Mesenchymal stem cell (in vitro differentiated cells and primary cell): Measurements from ENCODE around the gene TTC33.

ENCODE experiments used
- DNase-seq: peaks from one replicate; pipeline ENCODE4 v3.0.0-alpha.2; 2013
- H2AFZ ChIP-seq: one replicate; pipeline ENCODE4 v1.6.1; 2013; ENCODE audit warnings: low read depth, mild to moderate bottlenecking, control low read depth, inconsistent platforms, low read length, moderate library complexity
- H2AK5ac ChIP-seq: 2 replicates; pipeline ENCODE4 v1.6.1; 2013; ENCODE audit warnings: low read length, moderate library complexity, mild to moderate bottlenecking, inconsistent platforms; ENCODE audit not compliant: severe bottlenecking
- H2BK120ac ChIP-seq: one replicate; pipeline ENCODE4 v1.6.1; 2013; ENCODE audit warnings: low read depth, mild to moderate bottlenecking, inconsistent platforms, low read length, moderate library complexity
- H2BK12ac ChIP-seq, 2 experiments: one replicate each; pipeline ENCODE4 v1.6.1; 2013; ENCODE audit warnings: inconsistent platforms in 2 of 2, low read length in 2 of 2, mild to moderate bottlenecking in 2 of 2, moderate library complexity in 2 of 2, control low read depth in 1 of 2
- H2BK15ac ChIP-seq: one replicate; pipeline ENCODE4 v1.6.1; 2013; ENCODE audit warnings: mild to moderate bottlenecking, low read depth, inconsistent platforms; ENCODE audit not compliant: poor library complexity, severe bottlenecking
- H2BK5ac ChIP-seq: 2 replicates; pipeline ENCODE4 v1.6.1; 2013; ENCODE audit warnings: low read depth, mild to moderate bottlenecking, low read length, control low read depth, inconsistent platforms; ENCODE audit not compliant: poor library complexity, severe bottlenecking
- H3K14ac ChIP-seq, 2 experiments: one replicate each; pipeline ENCODE4 v1.6.1; 2013; ENCODE audit warnings: inconsistent platforms in 2 of 2, low read length in 2 of 2, control low read depth in 1 of 2, mild to moderate bottlenecking in 1 of 2, moderate library complexity in 1 of 2
- H3K18ac ChIP-seq, 2 experiments: one replicate each; pipeline ENCODE4 v1.6.1; 2013; ENCODE audit warnings: inconsistent platforms in 2 of 2, low read length in 2 of 2, control low read depth in 1 of 2, low read depth in 1 of 2, mild to moderate bottlenecking in 1 of 2
- H3K23ac ChIP-seq, 2 experiments: one replicate each; pipeline ENCODE4 v1.6.1; 2013; ENCODE audit warnings: inconsistent platforms in 2 of 2, low read length in 2 of 2, mild to moderate bottlenecking in 2 of 2, moderate library complexity in 2 of 2, control low read depth in 1 of 2
- H3K27ac ChIP-seq: 2 replicates; pipeline ENCODE4 v1.5.1; 2013; ENCODE audit warnings: mild to moderate bottlenecking, moderate library complexity, low read length, control low read depth, inconsistent platforms; ENCODE audit not compliant: poor library complexity, severe bottlenecking
- H3K27me3 ChIP-seq, 2 experiments: 2 replicates each; pipeline versions ENCODE4 v1.6.1 to v1.7.0; 2013; ENCODE audit warnings: low read length in 2 of 2, mild to moderate bottlenecking in 2 of 2, moderate library complexity in 2 of 2, control low read depth in 1 of 2, inconsistent platforms in 1 of 2; ENCODE audit not compliant: control insufficient read depth in 1 of 2, insufficient read depth in 1 of 2
- H3K36me3 ChIP-seq, 2 experiments: 2 replicates each; pipeline versions ENCODE4 v1.6.1 to v1.7.0; 2013; ENCODE audit warnings: low read length in 2 of 2, control low read depth in 1 of 2, inconsistent platforms in 1 of 2, low read depth in 1 of 2, mild to moderate bottlenecking in 1 of 2; ENCODE audit not compliant: insufficient read depth in 2 of 2, control insufficient read depth in 1 of 2
- H3K4ac ChIP-seq, 2 experiments: one replicate each; pipeline ENCODE4 v1.6.1; 2013; ENCODE audit warnings: inconsistent platforms in 2 of 2, low read length in 2 of 2, mild to moderate bottlenecking in 2 of 2, moderate library complexity in 2 of 2, control low read depth in 1 of 2, low read depth in 1 of 2
- H3K4me1 ChIP-seq: 2 replicates; pipeline ENCODE4 v1.6.1; 2013; ENCODE audit warnings: low read depth, low read length, control low read depth; ENCODE audit not compliant: control insufficient read depth, insufficient read depth
- H3K4me2 ChIP-seq: 2 replicates; pipeline ENCODE4 v1.6.1; 2013; ENCODE audit warnings: low read length, mild to moderate bottlenecking, inconsistent platforms; ENCODE audit not compliant: poor library complexity, severe bottlenecking
- H3K4me3 ChIP-seq, 2 experiments: 2 replicates each; pipeline versions ENCODE4 v1.5.1 to v1.7.0; 2013; ENCODE audit warnings: low read length in 2 of 2, mild to moderate bottlenecking in 2 of 2, control low read depth in 1 of 2, low read depth in 1 of 2; ENCODE audit not compliant: insufficient read depth in 1 of 2
- H3K79me1 ChIP-seq: replicated peaks from 2 replicates; pipeline ENCODE4 v1.6.1; 2013; ENCODE audit warnings: mild to moderate bottlenecking, control low read depth, low read length, inconsistent platforms; ENCODE audit not compliant: poor library complexity, severe bottlenecking
- H3K9ac ChIP-seq: 2 replicates; pipeline ENCODE4 v1.7.0; 2013; ENCODE audit warnings: mild to moderate bottlenecking, low read length, moderate library complexity
- H3K9me3 ChIP-seq: 2 replicates; pipeline ENCODE4 v1.7.0; 2013; ENCODE audit warnings: mild to moderate bottlenecking, low read length; ENCODE audit not compliant: control insufficient read depth
- H4K8ac ChIP-seq: one replicate; pipeline ENCODE4 v1.6.1; 2013; ENCODE audit warnings: inconsistent platforms, mild to moderate bottlenecking, low read length, moderate library complexity
- H4K91ac ChIP-seq: one replicate; pipeline ENCODE4 v1.6.1; 2013; ENCODE audit warnings: mild to moderate bottlenecking, low read length, inconsistent platforms
- WGBS: methylation state at CpG from one replicate; pipeline ENCODE4 v1.1.7; 2013; ENCODE audit warnings: mixed read lengths; 5-methylcytosine and 5-hydroxymethylcytosine counted together

The TTC33 gene

DNA sequence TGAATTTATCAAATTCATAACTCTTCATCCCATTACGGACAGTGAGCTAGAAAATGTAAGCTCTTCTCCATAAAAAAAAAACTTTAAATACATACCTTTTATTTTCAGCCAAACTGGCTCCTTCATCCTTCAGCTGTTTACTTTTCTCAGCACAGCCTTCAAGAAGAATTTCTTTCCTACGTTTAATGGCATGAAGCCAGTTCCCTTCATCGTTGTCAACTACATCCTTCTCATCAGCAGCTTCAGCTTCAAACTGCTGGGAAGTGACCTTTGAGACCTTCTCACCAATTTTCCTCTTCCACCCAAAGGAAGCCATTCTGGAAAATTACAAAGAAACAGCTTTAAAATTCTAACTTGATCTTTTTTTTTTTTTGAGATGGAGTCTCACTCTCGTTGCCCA is 9.1 kb downstream of the TTC33 start:
- Histone ChIP-seq H3K4me2 (no peak overlapping the region), H3K36me3 (peaks cover under 1 to 15% of the 10 kb centered on the region in 2 experiments), H3K4ac (no peak overlapping the region), H2BK120ac (no peak overlapping the region), H3K14ac (no peak overlapping the region), H2BK12ac (no peak overlapping the region), H4K8ac (no peak overlapping the region), H3K18ac (no peak overlapping the region), H2BK15ac (no peak overlapping the region), H3K27me3 (no peaks in the 10 kb centered on the region), H2AK5ac (no peak overlapping the region), H3K27ac (no peak overlapping the region), H3K9ac (no peak overlapping the region), H3K23ac (no peak overlapping the region), H2BK5ac (no peak overlapping the region), H3K4me1 (no peaks in the 10 kb centered on the region), H3K9me3 (no peaks in the 10 kb centered on the region), H4K91ac (no peak overlapping the region), H3K79me1 (peaks cover 12% of the 10 kb centered on the region), H2AFZ (no peak overlapping the region), H3K4me3 (no peak overlapping the region)
- no peak for DNase-seq
- 64% methylated on average over 4 of the region's 4 CpGs for WGBS

DNA sequence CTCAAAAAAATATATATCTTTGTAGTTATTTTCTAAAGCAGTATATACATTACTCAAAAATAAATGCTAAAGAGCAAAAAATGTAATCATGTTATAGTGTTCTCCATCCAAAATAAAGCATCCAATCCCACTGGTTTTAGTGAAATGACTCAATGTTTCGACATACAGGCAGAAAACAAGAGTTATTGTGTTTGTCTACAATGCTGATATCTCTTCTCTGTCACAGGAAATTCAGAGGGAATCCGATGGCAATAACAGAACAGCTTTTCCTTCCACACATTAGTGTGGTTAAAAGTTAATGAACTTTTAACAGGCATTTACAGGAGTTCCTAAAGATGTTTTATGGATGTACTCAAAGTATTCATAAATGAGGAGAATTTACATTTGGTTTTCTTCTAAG is 12.0 kb downstream of the TTC33 start:
- H2BK15ac ChIP-seq, result no peak overlapping the region
- no peak overlapping the region for H4K91ac ChIP-seq
- H3K4me3 ChIP-seq, result no peak overlapping the region
- no peak overlapping the region for H2AFZ ChIP-seq
- no peak overlapping the region for H3K4ac ChIP-seq
- H3K79me1 ChIP-seq, result peaks cover 14% of the 10 kb centered on the region
- no peak overlapping the region for H3K4me2 ChIP-seq
- H3K23ac ChIP-seq, result no peak overlapping the region
- no peak overlapping the region for H4K8ac ChIP-seq
- H3K18ac ChIP-seq, result no peak overlapping the region
- no peaks in the 10 kb centered on the region for H3K27me3 ChIP-seq
- H3K9ac ChIP-seq, result no peak overlapping the region
- no peak overlapping the region for H3K14ac ChIP-seq
- WGBS, result 80% methylated on average over 1 of the region's 2 CpGs
- H2BK120ac ChIP-seq, result no peak overlapping the region
- no peak overlapping the region for H3K27ac ChIP-seq
- DNase-seq, result no peak
- H3K36me3 ChIP-seq, result peaks cover 5 to 34% of the 10 kb centered on the region in 2 experiments
- H2BK12ac ChIP-seq, result no peak overlapping the region
- no peak overlapping the region for H2BK5ac ChIP-seq
- H3K9me3 ChIP-seq, result no peaks in the 10 kb centered on the region
- no peak overlapping the region for H2AK5ac ChIP-seq
- H3K4me1 ChIP-seq, result no peaks in the 10 kb centered on the region

GRCh38 chr5:40738502-40738901 is 17.3 kb downstream of the TTC33 start:
- Histone ChIP-seq H2AFZ (no peak overlapping the region), H2BK5ac (no peak overlapping the region), H3K4me1 (peaks cover 2% of the 10 kb centered on the region), H4K8ac (no peak overlapping the region), H2AK5ac (no peak overlapping the region), H3K36me3 (peaks cover 5 to 26% of the 10 kb centered on the region in 2 experiments), H3K18ac (no peak overlapping the region), H3K14ac (no peak overlapping the region), H3K4me2 (no peak overlapping the region), H2BK120ac (no peak overlapping the region), H2BK12ac (no peak overlapping the region), H3K79me1 (peaks cover 18% of the 10 kb centered on the region), H3K9me3 (no peaks in the 10 kb centered on the region), H4K91ac (no peak overlapping the region), H3K4ac (no peak overlapping the region), H3K4me3 (no peak overlapping the region), H3K27me3 (no peaks in the 10 kb centered on the region), H3K9ac (peak overlapping the region; percentile 16), H2BK15ac (no peak overlapping the region), H3K27ac (no peak overlapping the region), H3K23ac (no peak overlapping the region)
- no peak for DNase-seq

DNA sequence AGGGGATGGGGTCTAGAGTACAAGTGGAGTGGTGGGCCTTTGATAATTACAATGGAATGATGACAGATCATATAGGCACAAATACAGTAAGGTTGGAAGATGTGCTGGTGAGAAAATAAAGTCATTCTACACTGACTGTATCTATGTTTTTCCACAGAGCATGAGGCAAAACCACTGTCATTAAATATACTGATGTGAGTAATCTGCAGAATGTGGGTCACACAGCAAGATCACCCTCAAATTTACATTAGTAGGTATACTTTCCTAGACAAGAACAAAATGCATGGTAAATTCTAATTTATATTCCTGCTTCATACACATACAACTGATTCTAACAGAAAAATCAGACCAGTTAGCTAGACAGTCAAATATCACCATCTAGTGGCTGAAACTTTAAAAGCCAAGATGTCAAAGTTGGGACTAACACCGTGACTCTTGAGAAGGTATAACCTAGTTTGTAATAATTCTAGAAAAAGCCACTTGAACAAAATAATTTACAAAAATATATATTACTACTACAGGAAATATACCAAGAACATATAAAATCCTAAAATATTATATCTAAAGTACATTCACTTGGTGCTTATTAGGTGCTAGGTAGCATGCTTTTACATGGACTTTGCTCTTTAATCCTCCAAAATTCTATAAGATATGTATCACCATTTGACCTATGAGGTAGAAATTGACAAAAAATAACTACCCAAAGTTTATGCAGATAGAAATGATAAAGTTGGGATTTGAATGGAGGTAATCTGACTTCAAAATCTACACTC is 19.5 kb downstream of the TTC33 start:
- H2AK5ac ChIP-seq, result no peak overlapping the region
- H2BK5ac ChIP-seq, result no peak overlapping the region
- no CpG with 5 or more reads among the region's 1 CpG for WGBS
- no peak overlapping the region for H2AFZ ChIP-seq
- H3K14ac ChIP-seq, result no peak overlapping the region
- peaks cover 2% of the 10 kb centered on the region for H3K4me1 ChIP-seq
- H3K27ac ChIP-seq, result no peak overlapping the region
- no peak overlapping the region for H3K18ac ChIP-seq
- DNase-seq, result peak; percentile 72
- H4K8ac ChIP-seq, result no peak overlapping the region
- no peak overlapping the region for H3K4me2 ChIP-seq
- H4K91ac ChIP-seq, result no peak overlapping the region
- H3K4me3 ChIP-seq, result no peak overlapping the region
- H3K4ac ChIP-seq, result no peak overlapping the region
- no peak overlapping the region for H3K23ac ChIP-seq
- H2BK12ac ChIP-seq, result no peak overlapping the region
- peak overlapping the region; percentile 13 for H3K9ac ChIP-seq
- H2BK15ac ChIP-seq, result no peak overlapping the region
- H2BK120ac ChIP-seq, result no peak overlapping the region
- H3K79me1 ChIP-seq, result peaks cover 21% of the 10 kb centered on the region
- no peaks in the 10 kb centered on the region for H3K27me3 ChIP-seq
- peaks cover under 1 to 19% of the 10 kb centered on the region in 2 experiments for H3K36me3 ChIP-seq
- no peaks in the 10 kb centered on the region for H3K9me3 ChIP-seq
